Fibroblast of lung (primary cell): ENCODE data around the gene RET.

ENCODE experiments used
- EZH2 ChIP-seq: IDR thresholded peaks from 2 replicates; pipeline ENCODE4 v1.5.1; 2012; ENCODE audit warnings: low read length, control low read depth, mild to moderate bottlenecking; ENCODE audit errors: missing control alignments
- TF ChIP-seq, protein P1 (sequence below), 2 donors: IDR thresholded peaks in 1 of 2; conservative IDR thresholded peaks in 1 of 2; 1 replicate in 1 of 2; 2 replicates in 1 of 2; pipeline ENCODE4 v1.5.1; 2011 to 2012; ENCODE audit warnings: low read length in 2 of 2, control low read depth in 1 of 2, inconsistent platforms in 1 of 2, low read depth in 1 of 2, mild to moderate bottlenecking in 1 of 2

GRCh38 chr10:43079856-43080255 lies 3.0 kb downstream of the RET start:
- TF ChIP-seq, protein P1, sequence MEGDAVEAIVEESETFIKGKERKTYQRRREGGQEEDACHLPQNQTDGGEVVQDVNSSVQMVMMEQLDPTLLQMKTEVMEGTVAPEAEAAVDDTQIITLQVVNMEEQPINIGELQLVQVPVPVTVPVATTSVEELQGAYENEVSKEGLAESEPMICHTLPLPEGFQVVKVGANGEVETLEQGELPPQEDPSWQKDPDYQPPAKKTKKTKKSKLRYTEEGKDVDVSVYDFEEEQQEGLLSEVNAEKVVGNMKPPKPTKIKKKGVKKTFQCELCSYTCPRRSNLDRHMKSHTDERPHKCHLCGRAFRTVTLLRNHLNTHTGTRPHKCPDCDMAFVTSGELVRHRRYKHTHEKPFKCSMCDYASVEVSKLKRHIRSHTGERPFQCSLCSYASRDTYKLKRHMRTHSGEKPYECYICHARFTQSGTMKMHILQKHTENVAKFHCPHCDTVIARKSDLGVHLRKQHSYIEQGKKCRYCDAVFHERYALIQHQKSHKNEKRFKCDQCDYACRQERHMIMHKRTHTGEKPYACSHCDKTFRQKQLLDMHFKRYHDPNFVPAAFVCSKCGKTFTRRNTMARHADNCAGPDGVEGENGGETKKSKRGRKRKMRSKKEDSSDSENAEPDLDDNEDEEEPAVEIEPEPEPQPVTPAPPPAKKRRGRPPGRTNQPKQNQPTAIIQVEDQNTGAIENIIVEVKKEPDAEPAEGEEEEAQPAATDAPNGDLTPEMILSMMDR (conservative IDR thresholded peaks at IDR 0.05 in 1 of 2, IDR thresholded peaks at IDR 0.05 in 1 of 2; ENCODE audit: low read depth in 1 of 2, low read length in 2 of 2): no peak
- TF ChIP-seq EZH2: no peak
